IMR-90 (cell line): Measurements from ENCODE around the gene SLCO1B1. TPM values are rescaled to one million over a fixed set of nuclear protein-coding genes. Genes with fewer than 3 reads are reported as not detected.

ENCODE experiments used
- ATAC-seq: fragments of 200-7000 bp; cut with Tn5 transposase; 2 replicates; pipeline ENCODE4 v1.9.1; 2020; ENCODE audit warnings: low read depth, mild to moderate bottlenecking, moderate library complexity
- BruUV-seq: library from RNA; stranded (reverse); fragments of 400-500 nt; replicated peaks from 2 replicates; lab custom pipeline; 2021; lab: Mats Ljungman, UMichigan
- CTCF ChIA-PET: fragments of 300-600 bp; formaldehyde crosslinking; extraction: SDS; loops from one replicate; lab custom pipeline; 2021; ENCODE audit warnings: antibody characterized with exemption; lab: Yijun Ruan, JAX
- POLR2A ChIA-PET: fragments of 300-600 bp; sonication (Branson Sonifier 250); formaldehyde crosslinking; loops from one replicate; lab custom pipeline; 2022; ENCODE audit warnings: antibody characterized with exemption; ENCODE audit not compliant: unreplicated experiment; lab: Charles Lee
- DNase-seq: peaks from one replicate; pipeline ENCODE4 v3.0.0; 2013
- H2AFZ ChIP-seq: replicated peaks from 2 replicates; pipeline ENCODE3; 2013; ENCODE audit warnings: low read length, mild to moderate bottlenecking; ENCODE audit not compliant: poor library complexity
- H2AK5ac ChIP-seq: 2 replicates; pipeline ENCODE4 v1.6.1; 2013; ENCODE audit warnings: low read depth, low read length, inconsistent platforms
- H2AK9ac ChIP-seq: replicated peaks from 2 replicates; pipeline ENCODE3; 2013; ENCODE audit warnings: mild to moderate bottlenecking, low read depth, low read length, moderate library complexity; ENCODE audit not compliant: poor library complexity
- H2BK120ac ChIP-seq: 2 replicates; pipeline ENCODE4 v1.6.1; 2013; ENCODE audit warnings: low read depth, low read length, inconsistent platforms
- H2BK15ac ChIP-seq: 3 replicates; pipeline ENCODE4 v1.6.1; 2013; ENCODE audit warnings: low read depth, low read length, inconsistent platforms
- H2BK20ac ChIP-seq: 2 replicates; pipeline ENCODE4 v1.6.1; 2013; ENCODE audit warnings: low read depth, mild to moderate bottlenecking, inconsistent platforms, low read length, moderate library complexity
- H2BK5ac ChIP-seq: 2 replicates; pipeline ENCODE4 v1.6.1; 2013; ENCODE audit warnings: mild to moderate bottlenecking, low read depth, low read length, inconsistent platforms; ENCODE audit not compliant: poor library complexity, severe bottlenecking
- H3K14ac ChIP-seq: replicated peaks from 2 replicates; pipeline ENCODE4 v1.6.1; 2013; ENCODE audit warnings: low read depth, low read length, inconsistent platforms
- H3K18ac ChIP-seq: 2 replicates; pipeline ENCODE4 v1.6.1; 2013; ENCODE audit warnings: low read depth, low read length, control low read depth
- H3K23ac ChIP-seq: 2 replicates; pipeline ENCODE4 v1.6.1; 2013; ENCODE audit warnings: low read depth, low read length, inconsistent platforms
- H3K27ac ChIP-seq: 2 replicates; pipeline ENCODE4 v1.5.1; 2013; ENCODE audit warnings: mild to moderate bottlenecking, control low read depth, low read length; ENCODE audit not compliant: insufficient read depth
- H3K27me3 ChIP-seq: 2 replicates; pipeline ENCODE4 v1.6.1; 2013; ENCODE audit warnings: low read length; ENCODE audit not compliant: control insufficient read depth, insufficient read depth
- H3K36me3 ChIP-seq: 2 replicates; pipeline ENCODE4 v1.6.1; 2013; ENCODE audit warnings: low read length, mixed read lengths; ENCODE audit not compliant: control insufficient read depth, insufficient read depth
- H3K4ac ChIP-seq: 2 replicates; pipeline ENCODE4 v1.6.1; 2013; ENCODE audit warnings: low read depth, low read length, inconsistent platforms
- H3K4me1 ChIP-seq: 2 replicates; pipeline ENCODE4 v1.6.1; 2013; ENCODE audit warnings: low read length, mixed read lengths; ENCODE audit not compliant: control insufficient read depth, insufficient read depth
- H3K4me2 ChIP-seq: 2 replicates; pipeline ENCODE4 v1.6.1; 2013; ENCODE audit warnings: low read depth, mild to moderate bottlenecking, control low read depth, low read length, moderate library complexity
- H3K4me3 ChIP-seq: 2 replicates; pipeline ENCODE4 v1.5.1; 2013; ENCODE audit warnings: low read depth, mild to moderate bottlenecking, control low read depth, low read length, moderate library complexity; ENCODE audit not compliant: insufficient read depth
- H3K56ac ChIP-seq: 2 replicates; pipeline ENCODE4 v1.6.1; 2013; ENCODE audit warnings: low read length, inconsistent platforms; ENCODE audit not compliant: insufficient read depth; ENCODE audit errors: extremely low read depth
- H3K79me1 ChIP-seq, 2 experiments: 2 replicates each; pipeline ENCODE4 v1.6.1; 2013; ENCODE audit warnings: low read length in 2 of 2, inconsistent platforms in 1 of 2, low read depth in 1 of 2
- H3K9ac ChIP-seq: 2 replicates; pipeline ENCODE4 v1.6.1; 2013; ENCODE audit warnings: low read depth, low read length, control low read depth
- H3K9me1 ChIP-seq: 2 replicates; pipeline ENCODE4 v1.6.1; 2013; ENCODE audit warnings: low read length, inconsistent platforms; ENCODE audit not compliant: insufficient read depth
- H3K9me3 ChIP-seq: 2 replicates; pipeline ENCODE4 v1.6.1; 2013; ENCODE audit warnings: low read length; ENCODE audit not compliant: control insufficient read depth, insufficient read depth
- H4K20me1 ChIP-seq: 2 replicates; pipeline ENCODE4 v1.6.1; 2013; ENCODE audit warnings: low read length, inconsistent platforms; ENCODE audit not compliant: insufficient read depth
- H4K5ac ChIP-seq: 2 replicates; pipeline ENCODE4 v1.6.1; 2013; ENCODE audit warnings: mild to moderate bottlenecking, low read depth, low read length, control low read depth
- H4K8ac ChIP-seq, 2 experiments: 2 replicates each; pipeline ENCODE4 v1.6.1; 2013; ENCODE audit warnings: low read depth in 2 of 2, low read length in 2 of 2, control low read depth in 1 of 2, inconsistent platforms in 1 of 2
- H4K91ac ChIP-seq: 2 replicates; pipeline ENCODE4 v1.6.1; 2013; ENCODE audit warnings: low read depth, low read length, inconsistent platforms; ENCODE audit not compliant: insufficient read depth
- CHD1 ChIP-seq: IDR thresholded peaks from 2 replicates; pipeline ENCODE4 v1.6.1; 2012; ENCODE audit warnings: low read depth, low read length, improper control_type of control experiment
- FOS ChIP-seq: fragments of 150-350 bp; IDR thresholded peaks from 2 replicates; pipeline ENCODE4 v1.6.1; 2016; ENCODE audit warnings: low read depth, low read length
- MAFK ChIP-seq: IDR thresholded peaks from 2 replicates; pipeline ENCODE4 v1.6.1; 2012; ENCODE audit warnings: low read depth, low read length, improper control_type of control experiment
- MAZ ChIP-seq: IDR thresholded peaks from 2 replicates; pipeline ENCODE4 v1.6.1; 2012; ENCODE audit warnings: low read depth, mild to moderate bottlenecking, low read length, improper control_type of control experiment, moderate library complexity, borderline replicate concordance
- MXI1 ChIP-seq: IDR thresholded peaks from 2 replicates; pipeline ENCODE4 v1.6.1; 2012; ENCODE audit warnings: low read depth, mild to moderate bottlenecking, low read length, moderate library complexity, borderline replicate concordance
- NFE2L2 ChIP-seq: fragments of 150-350 bp; IDR thresholded peaks from 2 replicates; pipeline ENCODE4 v1.6.1; 2016; ENCODE audit warnings: low read depth, mild to moderate bottlenecking, low read length
- RAD21 ChIP-seq: IDR thresholded peaks from 2 replicates; pipeline ENCODE4 v1.6.1; 2012; ENCODE audit warnings: low read length, improper control_type of control experiment
- RCOR1 ChIP-seq: IDR thresholded peaks from 2 replicates; pipeline ENCODE4 v1.6.1; 2012; ENCODE audit warnings: mild to moderate bottlenecking, low read length, improper control_type of control experiment; ENCODE audit not compliant: insufficient replicate concordance
- RFX5 ChIP-seq: IDR thresholded peaks from 2 replicates; pipeline ENCODE4 v1.8.0; 2012; ENCODE audit warnings: low read depth, mild to moderate bottlenecking, low read length, moderate library complexity
- WGBS, 2 experiments: methylation state at CpG; one replicate each; pipeline versions ENCODE4 v1.1.5 to v1.1.7; 2013; ENCODE audit warnings: missing lambda C conversion rate in 2 of 2; ENCODE audit not compliant: insufficient read length in 1 of 2; ENCODE audit errors: extremely low coverage in 2 of 2; 5-methylcytosine and 5-hydroxymethylcytosine counted together
- dilution Hi-C: fragments of 300-500 bp; cut with HindIII; formaldehyde crosslinking; loops from one replicate; pipeline ENCODE4 v1.14.3; 2018; ENCODE audit warnings: low sequenced_read_pairs; ENCODE audit not compliant: unreplicated experiment
- in situ Hi-C: fragments of 300-500 bp; cut with MboI; formaldehyde crosslinking; loops from 3 replicates; pipeline ENCODE4 v1.14.3; 2019; ENCODE audit warnings: low sequenced_read_pairs, inconsistent platforms, mixed read lengths
- intact Hi-C: fragments of 100-400 bp; cut with micrococcal nuclease; formaldehyde crosslinking; loops from 2 replicates; pipeline ENCODE4 v1.10.0; 2022
- polyA plus RNA-seq, 3 experiments: library from polyadenylated mRNA; depleted of rRNA; stranded (reverse); fragments of >200 nt; gene quantifications; 2 replicates each; pipeline ENCODE4 v1.2.3, GENCODE V29; 2012; ENCODE audit warnings: low replicate concordance in 1 of 3
- total RNA-seq: library from RNA; depleted of rRNA; stranded (reverse); fragments of >200 nt; gene quantifications from 2 replicates; pipeline ENCODE4 v1.2.3, GENCODE V29; 2012
- TF ChIP-seq, protein P1 (sequence below): fragments of 150-350 bp; IDR thresholded peaks from 2 replicates; pipeline ENCODE4 v1.6.1; 2017; ENCODE audit warnings: mild to moderate bottlenecking, antibody characterized with exemption, low read length, low read depth

Gene SLCO1B1
- total and polyA plus RNA-seq, 2 of the 4 experiments (the other 2 are of a cell fraction): not detected

DNA sequence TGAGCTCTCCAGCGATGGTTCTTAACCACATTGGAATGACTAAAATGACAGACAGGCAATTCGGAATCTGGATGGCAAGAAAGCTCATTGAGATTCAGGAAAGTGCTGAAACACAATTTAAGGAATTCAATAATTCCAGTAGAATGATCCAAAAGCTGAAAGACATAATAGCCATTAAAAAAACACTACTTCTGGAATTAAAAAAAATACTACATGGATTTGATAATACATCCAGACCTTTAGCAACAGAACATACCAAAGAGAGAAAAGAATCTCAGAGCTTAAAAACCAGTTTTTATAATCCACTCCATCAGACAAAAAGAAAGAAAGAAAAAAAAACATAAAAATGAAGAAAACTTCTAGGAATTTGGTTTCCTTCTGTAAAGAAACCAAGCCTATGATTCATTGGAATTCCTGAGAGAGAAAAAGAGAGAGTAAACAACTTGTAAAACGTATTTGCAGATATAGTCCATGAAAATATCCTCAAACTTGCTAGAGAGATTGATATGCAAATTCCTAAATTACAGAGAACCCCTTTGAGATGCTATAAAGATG lies 52.8 kb downstream of the SLCO1B1 start:
- Histone ChIP-seq H3K4ac (no peak overlapping the region), H3K4me2 (no peak overlapping the region), H4K91ac (no peak overlapping the region), H2BK15ac (no peak overlapping the region), H3K23ac (no peak overlapping the region), H3K18ac (no peak overlapping the region), H3K4me3 (no peak overlapping the region), H3K14ac (no peak overlapping the region), H2AK9ac (no peak overlapping the region), H2BK20ac (no peak overlapping the region), H3K27ac (no peak overlapping the region), H3K9me3 (peaks cover 3% of the 10 kb centered on the region; the same call in 1 of the 2 replicates), H4K8ac (no peak overlapping the region), H2AK5ac (no peak overlapping the region), H2BK5ac (no peak overlapping the region), H4K5ac (no peak overlapping the region), H3K79me1 (no peaks in the 10 kb centered on the region), H2AFZ (no peak overlapping the region), H3K4me1 (no peaks in the 10 kb centered on the region), H4K20me1 (no peaks in the 10 kb centered on the region), H3K9ac (no peak overlapping the region), H3K56ac (no peak overlapping the region), H3K9me1 (no peaks in the 10 kb centered on the region), H3K36me3 (no peaks in the 10 kb centered on the region), H2BK120ac (no peak overlapping the region), H3K27me3 (no peaks in the 10 kb centered on the region)
- CTCF ChIA-PET: no interaction called here
- no TSS peak for BruUV-seq
- POLR2A ChIA-PET: no interaction called here
- DNase-seq (no peak), ATAC-seq (no peak)
- dilution Hi-C loops (no loop called here), in situ Hi-C loops (no loop called here), intact Hi-C loops (no loop called here)
- no peak for TF ChIP-seq MAZ
- TF ChIP-seq CHD1: no peak
- TF ChIP-seq MXI1: no peak
- no peak for TF ChIP-seq MAFK
- no peak for TF ChIP-seq NFE2L2
- no peak for TF ChIP-seq RFX5
- TF ChIP-seq RAD21: no peak
- no peak for TF ChIP-seq FOS
- no peak for TF ChIP-seq RCOR1
- TF ChIP-seq, protein P1, sequence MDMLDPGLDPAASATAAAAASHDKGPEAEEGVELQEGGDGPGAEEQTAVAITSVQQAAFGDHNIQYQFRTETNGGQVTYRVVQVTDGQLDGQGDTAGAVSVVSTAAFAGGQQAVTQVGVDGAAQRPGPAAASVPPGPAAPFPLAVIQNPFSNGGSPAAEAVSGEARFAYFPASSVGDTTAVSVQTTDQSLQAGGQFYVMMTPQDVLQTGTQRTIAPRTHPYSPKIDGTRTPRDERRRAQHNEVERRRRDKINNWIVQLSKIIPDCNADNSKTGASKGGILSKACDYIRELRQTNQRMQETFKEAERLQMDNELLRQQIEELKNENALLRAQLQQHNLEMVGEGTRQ: no peak
- no CpG with 5 or more reads among the region's 3 CpGs for WGBS, 2 experiments
